Measurements from ENCODE around the gene KCTD15. TPM values are rescaled to one million over a fixed set of nuclear protein-coding genes. Genes with fewer than 3 reads are reported as not detected.

KCTD15 gene
- total RNA-seq, 1 experiment from 2014 or later: 13.8 TPM

- Histone ChIP-seq H3F3A (ENCODE audit: insufficient read depth, low read depth) (no peaks in the 10 kb centered on the region), H3K27me3 (ENCODE audit: insufficient read depth, low read depth) (no peaks in the 10 kb centered on the region), H3K4me2 (no peak overlapping the region), H3K4me3 (no peak overlapping the region), H3K9me3 (ENCODE audit: insufficient read depth, low read depth) (no peaks in the 10 kb centered on the region), H3K4me1 (replicated peaks; ENCODE audit: insufficient read depth) (peaks cover 2% of the 10 kb centered on the region; the same call in 1 of the 2 replicates), H3K9me2 (ENCODE audit: insufficient read depth) (no peaks in the 10 kb centered on the region), H3K27ac (no peak overlapping the region), H2AFZ (no peak overlapping the region), H4K20me1 (ENCODE audit: insufficient read depth) (no peaks in the 10 kb centered on the region), H3K79me2 (ENCODE audit: low read depth) (no peaks in the 10 kb centered on the region), H3K36me3 (ENCODE audit: low read depth) (no peaks in the 10 kb centered on the region)
- TF ChIP-seq EZH2 (IDR thresholded peaks at IDR 0.05; ENCODE audit: low read depth): no peak
- BruUV-seq (replicated peaks): no TSS peak
- DNase-seq: no peak
- CTCF ChIA-PET: no interaction called here
- intact Hi-C loops (cut with micrococcal nuclease; ENCODE audit: unreplicated experiment): no loop called here
- POLR2A ChIA-PET (ENCODE audit: unreplicated experiment): no interaction called here
These were observed 16.9 kb downstream of the KCTD15 start for GRCh38 chr19:33813391-33814101.

- intact Hi-C loops (cut with micrococcal nuclease; ENCODE audit: unreplicated experiment): no loop called here
- H4K20me1 ChIP-seq (ENCODE audit: insufficient read depth): no peaks in the 10 kb centered on the region
- H2AFZ ChIP-seq: no peak overlapping the region
- peaks cover 8% of the 10 kb centered on the region; the same call in 1 of the 2 replicates for H3F3A ChIP-seq (ENCODE audit: insufficient read depth, low read depth)
- no peaks in the 10 kb centered on the region for H3K36me3 ChIP-seq (ENCODE audit: low read depth)
- ChIA-PET CTCF (no interaction called here), POLR2A (ENCODE audit: unreplicated experiment) (no interaction called here)
- H3K4me2 ChIP-seq: no peak overlapping the region
- no peak for DNase-seq
- no peaks in the 10 kb centered on the region for H3K27me3 ChIP-seq (ENCODE audit: insufficient read depth, low read depth)
- no TSS peak for BruUV-seq (replicated peaks)
- H3K9me3 ChIP-seq (ENCODE audit: insufficient read depth, low read depth): no peaks in the 10 kb centered on the region
- H3K27ac ChIP-seq: no peak overlapping the region
- TF ChIP-seq CTCF (conservative IDR thresholded peaks at IDR 0.05) (no peak), EZH2 (IDR thresholded peaks at IDR 0.05; ENCODE audit: low read depth) (no peak)
- H3K9me2 ChIP-seq (ENCODE audit: insufficient read depth): no peaks in the 10 kb centered on the region
- peaks cover 11% of the 10 kb centered on the region for H3K4me1 ChIP-seq (replicated peaks; ENCODE audit: insufficient read depth)
- H3K4me3 ChIP-seq: no peak overlapping the region
- no peaks in the 10 kb centered on the region for H3K79me2 ChIP-seq (ENCODE audit: low read depth)
These were observed 17.8 kb downstream of the KCTD15 start for GRCh38 chr19:33814181-33815165.

- H3K27me3 ChIP-seq (ENCODE audit: insufficient read depth, low read depth): no peaks in the 10 kb centered on the region
- BruUV-seq (replicated peaks): no TSS peak
- no peak overlapping the region for H3K4me2 ChIP-seq
- DNase-seq: no peak
- no peak overlapping the region for H3K27ac ChIP-seq
- POLR2A ChIA-PET (ENCODE audit: unreplicated experiment): interaction anchor here (0.7 kb wide), 1 partner anchor 867 kb away, joined by 4 read pairs; no protein-coding TSS in a partner anchor
- H4K20me1 ChIP-seq (ENCODE audit: insufficient read depth): no peaks in the 10 kb centered on the region
- no peaks in the 10 kb centered on the region for H3K9me2 ChIP-seq (ENCODE audit: insufficient read depth)
- H3K4me3 ChIP-seq: no peak overlapping the region
- H3K36me3 ChIP-seq (ENCODE audit: low read depth): no peaks in the 10 kb centered on the region
- H3K4me1 ChIP-seq (replicated peaks; ENCODE audit: insufficient read depth): peaks cover 21% of the 10 kb centered on the region
- peaks cover 20% of the 10 kb centered on the region for H3F3A ChIP-seq (ENCODE audit: insufficient read depth, low read depth)
- no peaks in the 10 kb centered on the region for H3K9me3 ChIP-seq (ENCODE audit: insufficient read depth, low read depth)
- intact Hi-C loops (cut with micrococcal nuclease; ENCODE audit: unreplicated experiment): no loop called here
- H3K79me2 ChIP-seq (ENCODE audit: low read depth): no peaks in the 10 kb centered on the region
- TF ChIP-seq CTCF (conservative IDR thresholded peaks at IDR 0.05) (no peak), EZH2 (IDR thresholded peaks at IDR 0.05; ENCODE audit: low read depth) (no peak)
- H2AFZ ChIP-seq: no peak overlapping the region
- CTCF ChIA-PET: interaction anchor here (0.6 kb wide), 2 partner anchors 22 to 132 kb away, joined by 3 to 5 read pairs; no protein-coding TSS in a partner anchor
These were observed 19.0 kb downstream of the KCTD15 start for GRCh38 chr19:33815380-33816340.
